ENCODE results near the gene CHD6.

The CHD6 gene

GRCh38 chr20:41499961-41500725 lies 118.0 kb downstream of the CHD6 start:
- no peak for DNase-seq

GRCh38 chr20:41499064-41499463 lies 119.1 kb downstream of the CHD6 start:
- DNase-seq = no peak

GRCh38 chr20:41497186-41497895 lies 120.8 kb downstream of the CHD6 start:
- no peak for DNase-seq

GRCh38 chr20:41494451-41494850 lies 123.7 kb downstream of the CHD6 start:
- no peak for DNase-seq

- no peak for DNase-seq
Measured at GRCh38 chr20:41483553-41483930, 134.6 kb downstream of the CHD6 start.

GRCh38 chr20:41482647-41483552 lies 135.3 kb downstream of the CHD6 start:
- no peak for DNase-seq

GRCh38 chr20:41480054-41480770 lies 138.0 kb downstream of the CHD6 start:
- DNase-seq = no peak

- DNase-seq = no peak
Measured at GRCh38 chr20:41479113-41479512, 139.1 kb downstream of the CHD6 start.

GRCh38 chr20:41478026-41478425 lies 140.2 kb downstream of the CHD6 start:
- no peak for DNase-seq

GRCh38 chr20:41476446-41476845 lies 141.7 kb downstream of the CHD6 start:
- DNase-seq = no peak

GRCh38 chr20:41476013-41476441 lies 142.2 kb downstream of the CHD6 start:
- no peak for DNase-seq

GRCh38 chr20:41475503-41475902 lies 142.7 kb downstream of the CHD6 start:
- DNase-seq = no peak

GRCh38 chr20:41470362-41471095 lies 147.6 kb downstream of the CHD6 start:
- no peak for DNase-seq

- no peak for DNase-seq
Measured at GRCh38 chr20:41469868-41470267, 148.3 kb downstream of the CHD6 start.

GRCh38 chr20:41468994-41469600 lies 149.1 kb downstream of the CHD6 start:
- no peak for DNase-seq

GRCh38 chr20:41467690-41468089 lies 150.5 kb downstream of the CHD6 start:
- DNase-seq = no peak

- no peak for DNase-seq
Measured at GRCh38 chr20:41467220-41467619, 151.0 kb downstream of the CHD6 start.

GRCh38 chr20:41463567-41463966 lies 154.6 kb downstream of the CHD6 start:
- no peak for DNase-seq

- DNase-seq = no peak
Measured at GRCh38 chr20:41462372-41463161, 155.6 kb downstream of the CHD6 start.

- no peak for DNase-seq
Measured at GRCh38 chr20:41458761-41459160, 159.4 kb downstream of the CHD6 start.

Measured in stimulated activated CD4-positive, alpha-beta T cell treated with anti-CD3 and anti-CD28 coated beads, Interleukin-2, amount 100 ng/mL, for 48 hours (primary cell).